AG04450 (cell line): ENCODE results near the gene RUSC2. TPM values are rescaled to one million over a fixed set of nuclear protein-coding genes. Genes with fewer than 3 reads are reported as not detected.
"Not testable (repeated sequence)": the region's sequence is repeated elsewhere in the genome, so short reads cannot be mapped to it uniquely, and the experiment has no call there.

ENCODE experiments used
- CTCF ChIA-PET: fragments of 300-600, 350-600 bp; formaldehyde crosslinking; extraction: SDS; loops from one replicate; lab custom pipeline; 2022; ENCODE audit warnings: antibody characterized with exemption, inconsistent platforms; lab: Charles Lee
- POLR2A ChIA-PET: fragments of 350-600 bp; formaldehyde crosslinking; extraction: SDS; loops from one replicate; lab custom pipeline; 2021; ENCODE audit warnings: antibody characterized with exemption, inconsistent platforms; lab: Yijun Ruan, JAX
- DNase-seq: peaks from one replicate; pipeline ENCODE4 v3.0.0-alpha.2; 2011; ENCODE audit warnings: low read depth, low spot score
- H3K27ac ChIP-seq: one replicate; pipeline ENCODE4 v1.5.1; 2012; ENCODE audit warnings: low read depth, low read length, control low read depth
- H3K27me3 ChIP-seq: one replicate; pipeline ENCODE4 v1.6.0; 2012; ENCODE audit warnings: low read length; ENCODE audit not compliant: control insufficient read depth, insufficient read depth
- H3K4me3 ChIP-seq: 2 replicates; pipeline ENCODE4 v1.5.1; 2011; ENCODE audit warnings: mild to moderate bottlenecking, low read depth, low read length, control low read depth
- H3K9me3 ChIP-seq: 2 replicates; pipeline ENCODE4 v1.5.1; 2012; ENCODE audit warnings: low read length; ENCODE audit not compliant: control insufficient read depth, insufficient read depth
- CTCF ChIP-seq: IDR thresholded peaks from 2 replicates; pipeline ENCODE4 v1.5.1; 2011; ENCODE audit warnings: low read depth, low read length, control low read depth, inconsistent platforms
- polyA plus RNA-seq: library from polyadenylated mRNA; depleted of rRNA; stranded (reverse); fragments of >200 nt; gene quantifications from 2 replicates; pipeline ENCODE4 v1.2.3, GENCODE V29; 2011

The RUSC2 gene
- polyA plus RNA-seq, 1 experiment: 17.4 TPM

GRCh38 chr9:35490910-35491465 lies 1.1 kb downstream of the RUSC2 start:
- Histone ChIP-seq H3K27ac (peak overlapping the region; percentile 95), H3K27me3 (no peaks in the 10 kb centered on the region), H3K9me3 (peaks cover 6% of the 10 kb centered on the region; the same call in 1 of the 2 replicates), H3K4me3 (peak overlapping the region; percentile 89)
- CTCF ChIA-PET: no interaction called here
- DNase-seq: no peak
- TF ChIP-seq CTCF: no peak
- POLR2A ChIA-PET: no interaction called here

GRCh38 chr9:35493119-35493518 lies 3.2 kb downstream of the RUSC2 start:
- DNase-seq, H3K27ac ChIP-seq, POLR2A ChIA-PET, H3K9me3 ChIP-seq, H3K4me3 ChIP-seq, H3K27me3 ChIP-seq: not testable (repeated sequence)
- CTCF ChIA-PET: interaction anchor here (0.8 kb wide), 1 partner anchor 61 kb away, joined by 3 read pairs; no protein-coding TSS in a partner anchor

- no peaks in the 10 kb centered on the region for H3K27me3 ChIP-seq
- H3K27ac ChIP-seq: no peak overlapping the region
- POLR2A ChIA-PET: no interaction called here
- H3K9me3 ChIP-seq: no peaks in the 10 kb centered on the region
- CTCF ChIA-PET: interaction anchor here (2.4 kb wide), 1 partner anchor 58 kb away, joined by 8 read pairs; no protein-coding TSS in a partner anchor
- no peak overlapping the region for H3K4me3 ChIP-seq
- no peak for TF ChIP-seq CTCF
- DNase-seq: no peak
Observed at GRCh38 chr9:35495984-35496383, 6.1 kb downstream of the RUSC2 start.

GRCh38 chr9:35498245-35498644 lies 8.3 kb downstream of the RUSC2 start:
- H3K4me3 ChIP-seq, H3K27ac ChIP-seq, H3K9me3 ChIP-seq, POLR2A ChIA-PET, H3K27me3 ChIP-seq, DNase-seq: not testable (repeated sequence)
- CTCF ChIA-PET: interaction anchor here (0.9 kb wide), 1 partner anchor 149 kb away, joined by 3 read pairs; no protein-coding TSS in a partner anchor

- Histone ChIP-seq H3K9me3 (peaks cover 3% of the 10 kb centered on the region; the same call in 1 of the 2 replicates), H3K27me3 (no peaks in the 10 kb centered on the region), H3K4me3 (no peak overlapping the region), H3K27ac (no peak overlapping the region)
- no peak for DNase-seq
- ChIA-PET CTCF (interaction anchor here (0.6 to 0.9 kb wide), 2 partner anchors 9 to 148 kb away, joined by 3 read pairs; partner anchors contain the start of gene RUSC2), POLR2A (no interaction called here)
- no peak for TF ChIP-seq CTCF
Observed at GRCh38 chr9:35499029-35499700, 9.3 kb downstream of the RUSC2 start.

GRCh38 chr9:35499701-35500030 lies 9.8 kb downstream of the RUSC2 start:
- ChIA-PET POLR2A (no interaction called here), CTCF (interaction anchor here (0.6 kb wide), 1 partner anchor 10 kb away, joined by 3 read pairs; the partner anchor contains the start of gene RUSC2)
- no peaks in the 10 kb centered on the region for H3K27me3 ChIP-seq
- TF ChIP-seq CTCF: no peak
- no peak overlapping the region for H3K27ac ChIP-seq
- no peak overlapping the region for H3K4me3 ChIP-seq
- peaks cover 3% of the 10 kb centered on the region; the same call in 1 of the 2 replicates for H3K9me3 ChIP-seq
- DNase-seq: no peak
